ENCODE data around the gene FYN. TPM values are rescaled to one million over a fixed set of nuclear protein-coding genes. Genes with fewer than 3 reads are reported as not detected.

FYN gene
- total and polyA plus RNA-seq, 2 of the 4 experiments (the other 2 are of a cell fraction): 30.8 to 36.4 TPM

DNA sequence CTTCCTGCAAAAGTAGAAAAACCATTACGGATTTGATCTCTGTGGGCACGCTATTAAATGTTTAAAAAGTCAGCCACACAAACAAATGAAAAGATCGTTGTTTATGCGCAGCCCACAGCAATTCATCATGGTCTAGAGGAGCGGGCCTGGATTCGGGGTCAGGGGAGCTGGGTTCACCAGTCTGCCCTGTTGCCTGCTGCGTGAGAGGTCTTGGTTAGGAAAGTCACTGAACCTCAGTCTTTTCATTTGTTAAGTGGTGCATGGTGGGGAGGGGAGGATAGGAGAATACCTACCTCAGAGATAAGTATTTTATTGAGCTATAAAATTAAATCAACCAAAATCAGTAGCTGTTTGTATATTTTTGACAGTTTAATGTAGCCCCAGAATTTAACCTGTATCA lies 47.3 kb upstream of the FYN start:
- Histone ChIP-seq H2BK20ac (ENCODE audit: low read depth, low read length) (no peak overlapping the region), H3K23ac (ENCODE audit: low read depth, low read length) (no peak overlapping the region), H3K9me3 (ENCODE audit: control insufficient read depth, insufficient read depth, low read length) (peaks cover 2% of the 10 kb centered on the region; the same call in 1 of the 2 replicates), H4K8ac (ENCODE audit: low read depth in 2 of 2, low read length in 2 of 2) (no peak overlapping the region), H4K5ac (ENCODE audit: low read depth, low read length) (no peak overlapping the region), H3K27ac (ENCODE audit: insufficient read depth, low read length) (no peak overlapping the region), H2BK5ac (ENCODE audit: low read depth, low read length, poor library complexity, severe bottlenecking) (no peak overlapping the region), H3K4ac (ENCODE audit: low read depth, low read length) (no peak overlapping the region), H3K4me2 (ENCODE audit: low read depth, low read length) (no peak overlapping the region), H3K9me1 (ENCODE audit: insufficient read depth, low read length) (peaks cover 4% of the 10 kb centered on the region; the same call in 1 of the 2 replicates), H2BK15ac (ENCODE audit: low read depth, low read length) (no peak overlapping the region), H4K91ac (ENCODE audit: insufficient read depth, low read depth, low read length) (no peak overlapping the region), H4K20me1 (ENCODE audit: insufficient read depth, low read length) (no peaks in the 10 kb centered on the region), H3K4me1 (ENCODE audit: control insufficient read depth, insufficient read depth, low read length) (0 out of 2 replicates have a peak, but pooled peaks cover 2% of the 10 kb centered on the region), H2AK9ac (replicated peaks; ENCODE audit: low read depth, low read length, poor library complexity) (no peak overlapping the region), H3K27me3 (ENCODE audit: control insufficient read depth, insufficient read depth, low read length) (no peaks in the 10 kb centered on the region), H2AFZ (replicated peaks; ENCODE audit: low read length, poor library complexity) (no peak overlapping the region), H2AK5ac (ENCODE audit: low read depth, low read length) (no peak overlapping the region), H3K36me3 (ENCODE audit: control insufficient read depth, insufficient read depth, low read length) (no peaks in the 10 kb centered on the region), H3K56ac (ENCODE audit: extremely low read depth, insufficient read depth, low read length) (no peak overlapping the region), H3K18ac (ENCODE audit: low read depth, low read length) (no peak overlapping the region), H3K14ac (replicated peaks; ENCODE audit: low read depth, low read length) (no peak overlapping the region), H2BK120ac (ENCODE audit: low read depth, low read length) (no peak overlapping the region; the same call in 1 of the 2 replicates), H3K4me3 (ENCODE audit: insufficient read depth, low read depth, low read length) (no peak overlapping the region), H3K79me1 (ENCODE audit: low read depth in 1 of 2, low read length in 2 of 2) (no peaks in the 10 kb centered on the region), H3K9ac (ENCODE audit: low read depth, low read length) (no peak overlapping the region)
- DNase-seq: no peak
- in situ Hi-C loops (cut with MboI; ENCODE audit: low sequenced_read_pairs): no loop called here
- CTCF ChIA-PET: no interaction called here
- dilution Hi-C loops (cut with HindIII; ENCODE audit: low sequenced_read_pairs, unreplicated experiment): no loop called here
- intact Hi-C loops (cut with micrococcal nuclease): loop anchor here (5.0 kb wide), 1 partner anchor 33 kb away; no protein-coding TSS in a partner anchor
- BruUV-seq (replicated peaks): no TSS peak
- no peak for ATAC-seq (ENCODE audit: low read depth)
- no CpG with 5 or more reads among the region's 7 CpGs for WGBS, 2 experiments (ENCODE audit: extremely low coverage in 2 of 2, insufficient read length in 1 of 2)
- TF ChIP-seq RFX5 (IDR thresholded peaks at IDR 0.05; ENCODE audit: low read depth, low read length): no peak
- TF ChIP-seq RAD21 (IDR thresholded peaks at IDR 0.05; ENCODE audit: low read length): no peak
- no peak for TF ChIP-seq SMC3 (IDR thresholded peaks at IDR 0.05; ENCODE audit: low read depth, low read length)
- no peak for TF ChIP-seq POLR2A (IDR thresholded peaks at IDR 0.05; ENCODE audit: low read depth, low read length)
- no peak for TF ChIP-seq CEBPB (IDR thresholded peaks at IDR 0.05; ENCODE audit: low read depth, low read length)
- no peak for TF ChIP-seq USF2 (IDR thresholded peaks at IDR 0.05; ENCODE audit: low read depth, low read length)
- TF ChIP-seq MXI1 (IDR thresholded peaks at IDR 0.05; ENCODE audit: borderline replicate concordance, low read depth, low read length): no peak
- no peak for TF ChIP-seq CHD1 (IDR thresholded peaks at IDR 0.05; ENCODE audit: low read depth, low read length)
- no peak for TF ChIP-seq NFE2L2 (IDR thresholded peaks at IDR 0.05; ENCODE audit: low read depth, low read length)
- TF ChIP-seq ELK1 (IDR thresholded peaks at IDR 0.05; ENCODE audit: borderline replicate concordance, low read depth, low read length): no peak
- no peak for TF ChIP-seq CTCF (conservative IDR thresholded peaks at IDR 0.05; ENCODE audit: low read depth, low read length)
- no peak for TF ChIP-seq RCOR1 (IDR thresholded peaks at IDR 0.05; ENCODE audit: insufficient replicate concordance, low read length)
- no peak for TF ChIP-seq FOS (IDR thresholded peaks at IDR 0.05; ENCODE audit: low read depth, low read length)
- no peak for TF ChIP-seq MAZ (IDR thresholded peaks at IDR 0.05; ENCODE audit: borderline replicate concordance, low read depth, low read length)
- TF ChIP-seq MAFK (IDR thresholded peaks at IDR 0.05; ENCODE audit: low read depth, low read length): no peak
- POLR2A ChIA-PET (ENCODE audit: unreplicated experiment): no interaction called here

All from IMR-90 (cell line).